HG03175 (cell line): Measurements from ENCODE around the gene LRRC27.

Experiments used
- ATAC-seq: cut with Tn5 transposase; IDR thresholded peaks from one replicate; pipeline ENCODE4 v1.9.1; 2021; ENCODE audit warnings: mild to moderate bottlenecking, moderate library complexity; ENCODE audit not compliant: unreplicated experiment

The LRRC27 gene

GRCh38 chr10:132399117-132400035 lies 67.4 kb downstream of the LRRC27 start:
- ATAC-seq: no peak

- no peak for ATAC-seq
These were observed 68.1 kb downstream of the LRRC27 start for GRCh38 chr10:132400041-132400546.

- ATAC-seq: no peak
These were observed 68.7 kb downstream of the LRRC27 start for GRCh38 chr10:132400547-132401151.

- ATAC-seq: no peak
These were observed 69.6 kb downstream of the LRRC27 start for GRCh38 chr10:132401401-132402118.

- ATAC-seq: no peak
These were observed 70.8 kb downstream of the LRRC27 start for GRCh38 chr10:132402781-132403241.

- no peak for ATAC-seq
These were observed 71.6 kb downstream of the LRRC27 start for GRCh38 chr10:132403511-132404168.

GRCh38 chr10:132404169-132404880 lies 72.3 kb downstream of the LRRC27 start:
- ATAC-seq: no peak

- ATAC-seq: no peak
These were observed 73.0 kb downstream of the LRRC27 start for GRCh38 chr10:132404911-132405462.

- ATAC-seq: no peak
These were observed 73.5 kb downstream of the LRRC27 start for GRCh38 chr10:132405463-132405991.

- no peak for ATAC-seq
These were observed 74.2 kb downstream of the LRRC27 start for GRCh38 chr10:132406181-132406580.

- no peak for ATAC-seq
These were observed 74.8 kb downstream of the LRRC27 start for GRCh38 chr10:132406750-132407149.

GRCh38 chr10:132407243-132407746 lies 75.3 kb downstream of the LRRC27 start:
- ATAC-seq: no peak

GRCh38 chr10:132407846-132408278 lies 75.9 kb downstream of the LRRC27 start:
- no peak for ATAC-seq

GRCh38 chr10:132408367-132408781 lies 76.4 kb downstream of the LRRC27 start:
- ATAC-seq: no peak

- no peak for ATAC-seq
These were observed 77.1 kb downstream of the LRRC27 start for GRCh38 chr10:132408823-132409666.

- no peak for ATAC-seq
These were observed 77.7 kb downstream of the LRRC27 start for GRCh38 chr10:132409667-132410028.

GRCh38 chr10:132410056-132410778 lies 78.2 kb downstream of the LRRC27 start:
- no peak for ATAC-seq
